Psoas muscle (tissue), 8 donors: Measurements from ENCODE around the gene CXCL16. TPM values are rescaled to one million over a fixed set of nuclear protein-coding genes. Genes with fewer than 3 reads are reported as not detected.

Experiments
- ATAC-seq, 4 donors: fragments of 200-7000 bp; cut with Tn5 transposase; one replicate each; pipeline ENCODE4 v1.9.1; 2020; ENCODE audit warnings: moderate library complexity in 3 of 4, mild to moderate bottlenecking in 2 of 4
- DNase-seq, 2 donors: peaks; one replicate each; pipeline ENCODE4 v3.0.0-alpha.2; 2020
- H3K27ac ChIP-seq: fragments of 200-600 bp; one replicate; pipeline ENCODE4 v1.8.0; 2022
- H3K27me3 ChIP-seq, 3 donors: fragments of 200-600 bp in 1 of 3; one replicate each; pipeline versions ENCODE4 v1.6.1 to v1.8.0; 2013 to 2022; ENCODE audit warnings: low read length in 2 of 3, mild to moderate bottlenecking in 2 of 3, moderate library complexity in 1 of 3; ENCODE audit not compliant: insufficient read depth in 3 of 3
- H3K36me3 ChIP-seq, 2 donors: fragments of 200-600 bp in 1 of 2; one replicate each; pipeline versions ENCODE4 v1.6.1 to v1.8.0; 2013 to 2022; ENCODE audit warnings: low read depth in 1 of 2, mild to moderate bottlenecking in 1 of 2, moderate library complexity in 1 of 2; ENCODE audit not compliant: insufficient read depth in 1 of 2
- H3K4me1 ChIP-seq: fragments of 200-600 bp; one replicate; pipeline ENCODE4 v1.8.0; 2022
- H3K4me3 ChIP-seq: fragments of 200-600 bp; one replicate; pipeline ENCODE4 v1.8.0; 2022; ENCODE audit warnings: mild to moderate bottlenecking
- H3K9me3 ChIP-seq: fragments of 200-600 bp; one replicate; pipeline ENCODE4 v1.8.0; 2022
- CTCF ChIP-seq: fragments of 200-600 bp; IDR thresholded peaks from one replicate; pipeline ENCODE4 v1.8.0; 2022; ENCODE audit warnings: antibody characterized with exemption
- WGBS, 3 donors: extraction: QIAGEN DNeasy Blood & Tissue Kit; methylation state at CpG; one replicate each; pipeline versions ENCODE4 v1.1.6 to v1.1.7; 2013; 5-methylcytosine and 5-hydroxymethylcytosine counted together
- intact Hi-C, 2 donors: fragments of 100-400 bp; cut with DNase I; formaldehyde crosslinking; loops; one replicate each; pipeline versions ENCODE4 v1.11.0 to v1.14.2; 2022
- polyA plus RNA-seq, 3 donors: library from polyadenylated mRNA; stranded (reverse); fragments of 200-250 nt; gene quantifications; one replicate each; pipeline ENCODE4 v1.2.3, GENCODE V29; 2013
- total RNA-seq, 4 donors: library from RNA; stranded (reverse); fragmentation: NEBNext Ultra II Directional in 2 of 4; extraction: Animal tissue kit (Norgen Biotek cat#: 25700) in 2 of 4; gene quantifications; one replicate each; pipeline versions ENCODE4 v1.2.1 to v1.2.4, GENCODE V29; 2021 to 2023
- donor health status: healthy with polysubstance abuse.
- donor health status: DM: no; HTN: no; CAD: no; lungs with moderate emphysema.
- donor health status: Bipolar disorder and iron deficiency.
- donor health status: healthy.
- donor health status: DM: yes; HTN: yes; CAD: no.
- donor health status: DM: no; HTN: no; CAD: no.
- donor health status: DM: no; HTN: no; CAD: no.
- donor health status: DM: yes; HTN: yes; CAD: no.

The CXCL16 gene
- total and polyA plus RNA-seq, 7 donors: 0.45 to 5.4 (median 1.7) TPM

- Histone ChIP-seq H3K4me1 (no peaks in the 10 kb centered on the region), H3K9me3 (no peaks in the 10 kb centered on the region), H3K27ac (no peak overlapping the region), H3K36me3 (no peaks in the 10 kb centered on the region), H3K4me3 (no peak overlapping the region), H3K27me3 (peaks cover 0 to 13% (median 3%) of the 10 kb centered on the region in 3 donors)
- DNase-seq (no peak), ATAC-seq (no peak)
- 78 to 81% (median 80%) methylated on average over 6 of the region's 6 CpGs for WGBS, 3 donors
- no peak for TF ChIP-seq CTCF
- intact Hi-C loops: no loop called here
These were observed 28.6 kb upstream of the CXCL16 start for GRCh38 chr17:4768298-4768697.

DNA sequence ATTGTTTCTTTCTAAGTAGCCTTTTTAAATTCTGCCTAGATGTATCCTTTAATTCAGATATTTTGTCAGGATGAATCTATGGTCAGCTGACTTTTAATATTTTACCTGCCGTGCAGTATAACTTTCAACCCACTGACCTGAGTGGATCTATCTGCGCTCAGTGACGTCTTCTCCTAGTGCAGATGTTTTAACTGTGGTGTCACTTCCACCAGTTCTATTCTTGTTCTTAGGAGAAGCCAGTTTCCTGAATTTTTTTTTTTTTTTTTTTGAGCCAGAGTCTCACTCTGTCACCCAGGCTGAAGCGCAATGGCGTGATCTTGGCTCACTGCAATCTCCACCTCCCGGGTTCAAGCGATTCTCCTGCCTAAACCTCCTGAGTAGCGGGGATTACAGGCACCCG is 27.0 kb upstream of the CXCL16 start:
- Histone ChIP-seq H3K27me3 (peaks cover 0 to 7% (median 0%) of the 10 kb centered on the region in 3 donors), H3K4me3 (no peak overlapping the region), H3K36me3 (no peaks in the 10 kb centered on the region), H3K4me1 (no peaks in the 10 kb centered on the region), H3K27ac (no peak overlapping the region), H3K9me3 (no peaks in the 10 kb centered on the region)
- 75 to 79% (median 78%) methylated on average over 9 of the region's 9 CpGs for WGBS, 3 donors
- no peak for TF ChIP-seq CTCF
- no peak for DNase-seq
- no peak for ATAC-seq
- intact Hi-C loops: no loop called here

- DNase-seq: no peak
- 80 to 85% (median 83%) methylated on average over 3 of the region's 3 CpGs for WGBS, 3 donors
- peaks cover 0 to 5% (median 0%) of the 10 kb centered on the region in 3 donors for H3K27me3 ChIP-seq
- H3K9me3 ChIP-seq: no peaks in the 10 kb centered on the region
- no peak for ATAC-seq
- no peak for TF ChIP-seq CTCF
- H3K4me3 ChIP-seq: no peak overlapping the region
- H3K27ac ChIP-seq: no peak overlapping the region
- intact Hi-C loops: no loop called here
- H3K4me1 ChIP-seq: no peaks in the 10 kb centered on the region
- no peaks in the 10 kb centered on the region for H3K36me3 ChIP-seq
These were observed 26.5 kb upstream of the CXCL16 start for GRCh38 chr17:4766201-4766600.

- Histone ChIP-seq H3K27me3 (no peaks in the 10 kb centered on the region), H3K9me3 (no peaks in the 10 kb centered on the region), H3K4me3 (no peak overlapping the region), H3K4me1 (no peaks in the 10 kb centered on the region), H3K27ac (no peak overlapping the region), H3K36me3 (no peaks in the 10 kb centered on the region)
- DNase-seq: no peak
- no peak for ATAC-seq
- WGBS, 3 donors: 61 to 71% (median 69%) methylated on average over 3 of the region's 3 CpGs
- intact Hi-C loops: no loop called here
- TF ChIP-seq CTCF: no peak
These were observed 24.9 kb upstream of the CXCL16 start for GRCh38 chr17:4764595-4764994.

DNA sequence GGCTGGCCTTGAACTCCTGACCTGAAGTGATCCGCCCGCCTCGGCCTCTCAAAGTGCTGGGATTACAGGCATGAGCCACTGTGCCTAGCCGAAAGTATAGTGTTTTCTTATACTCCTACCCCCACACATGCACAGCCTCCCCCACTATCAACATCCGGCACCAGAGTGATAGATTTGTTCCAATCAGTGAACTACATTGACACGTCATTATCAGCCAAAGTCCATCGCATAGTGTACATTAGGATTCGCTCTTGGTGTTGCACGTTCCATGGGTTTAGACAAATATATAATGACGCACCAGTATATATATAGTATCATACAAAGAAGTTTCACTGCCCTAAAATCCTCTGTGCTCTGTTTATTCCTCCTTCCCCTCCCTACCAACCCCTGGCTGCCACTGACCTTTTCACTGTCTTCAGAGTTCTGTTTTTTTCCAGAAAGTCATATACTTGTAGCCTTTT is 20.1 kb upstream of the CXCL16 start:
- no peak overlapping the region for H3K27ac ChIP-seq
- H3K27me3 ChIP-seq: peaks cover 0 to 9% (median 0%) of the 10 kb centered on the region in 3 donors
- no peaks in the 10 kb centered on the region for H3K9me3 ChIP-seq
- 81 to 84% (median 83%) methylated on average over 10 of the region's 10 CpGs for whole genome bisulfite sequencing, 3 donors
- intact Hi-C loops: no loop called here
- no peak for TF ChIP-seq CTCF
- no peak overlapping the region for H3K4me3 ChIP-seq
- H3K4me1 ChIP-seq: no peaks in the 10 kb centered on the region
- no peaks in the 10 kb centered on the region for H3K36me3 ChIP-seq
- no peak for ATAC-seq
- peak in 1 of 2 donors; percentile 1 for DNase-seq
